ENCODE measurements around the gene ATXN2.

The ATXN2 gene

DNA sequence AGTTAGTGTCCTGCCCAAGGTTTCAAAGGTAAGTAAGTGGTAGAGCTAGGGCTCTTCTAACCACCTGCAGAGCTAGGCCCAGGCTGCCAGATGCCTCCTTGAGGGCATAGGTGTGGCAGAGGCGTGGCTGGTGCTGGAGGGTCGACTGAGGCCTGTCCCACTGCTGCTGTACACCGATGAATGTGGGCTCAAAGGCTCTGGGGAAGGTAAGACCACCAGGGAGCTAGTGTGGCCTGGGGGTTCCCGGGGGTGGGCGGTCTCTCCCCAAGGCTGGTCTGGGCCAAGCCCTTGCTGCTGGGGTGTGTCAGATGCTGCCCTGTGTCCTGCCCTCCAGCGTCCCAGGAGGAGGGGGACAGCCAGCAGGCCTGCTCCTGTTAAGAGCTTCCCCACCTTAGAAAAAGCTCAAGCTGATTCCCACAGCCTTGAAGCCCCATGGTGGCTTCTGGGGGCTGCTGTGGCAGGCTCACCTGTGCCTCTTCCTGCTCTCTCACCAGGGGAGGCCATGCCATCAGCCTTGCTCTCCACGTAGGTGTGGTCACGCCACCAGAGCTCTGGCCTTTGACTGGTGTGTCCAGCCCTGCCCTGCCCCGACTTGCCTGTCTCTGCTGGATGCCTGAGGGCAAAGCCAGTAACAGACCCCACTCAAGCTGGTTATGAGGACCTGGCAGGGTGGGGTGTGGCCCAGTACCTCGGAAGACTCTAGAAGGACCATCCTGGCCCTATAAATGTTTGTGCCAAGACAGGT is 156.6 kb downstream of the ATXN2 start:
- DNase-seq (ENCODE audit: insufficient read length, low spot score) (no peak), FAIRE-seq (no peak)
- TF ChIP-seq POLR2A (IDR thresholded peaks at IDR 0.05; ENCODE audit: low read depth, low read length): no peak

GRCh38 chr12:111441107-111441928 is 157.8 kb downstream of the ATXN2 start:
- FAIRE-seq (no peak), DNase-seq (ENCODE audit: insufficient read length, low spot score) (no peak)
- no peak for TF ChIP-seq POLR2A (IDR thresholded peaks at IDR 0.05; ENCODE audit: low read depth, low read length)

- no peak for TF ChIP-seq POLR2A (IDR thresholded peaks at IDR 0.05; ENCODE audit: low read depth, low read length)
- no peak for DNase-seq (ENCODE audit: insufficient read length, low spot score)
- FAIRE-seq: no peak
Observed at GRCh38 chr12:111440631-111441030, 158.5 kb downstream of the ATXN2 start.

- FAIRE-seq: no peak
- DNase-seq (ENCODE audit: insufficient read length, low spot score): no peak
- no peak for TF ChIP-seq POLR2A (IDR thresholded peaks at IDR 0.05; ENCODE audit: low read depth, low read length)
Observed at GRCh38 chr12:111440152-111440551, 159.0 kb downstream of the ATXN2 start.

GRCh38 chr12:111439657-111440151 is 159.4 kb downstream of the ATXN2 start:
- DNase-seq (ENCODE audit: insufficient read length, low spot score) (no peak), FAIRE-seq (no peak)
- no peak for TF ChIP-seq POLR2A (IDR thresholded peaks at IDR 0.05; ENCODE audit: low read depth, low read length)

- no peak for FAIRE-seq
- no peak for TF ChIP-seq POLR2A (IDR thresholded peaks at IDR 0.05; ENCODE audit: low read depth, low read length)
- no peak for DNase-seq (ENCODE audit: insufficient read length, low spot score)
Observed at GRCh38 chr12:111438481-111438880, 160.6 kb downstream of the ATXN2 start.

DNA sequence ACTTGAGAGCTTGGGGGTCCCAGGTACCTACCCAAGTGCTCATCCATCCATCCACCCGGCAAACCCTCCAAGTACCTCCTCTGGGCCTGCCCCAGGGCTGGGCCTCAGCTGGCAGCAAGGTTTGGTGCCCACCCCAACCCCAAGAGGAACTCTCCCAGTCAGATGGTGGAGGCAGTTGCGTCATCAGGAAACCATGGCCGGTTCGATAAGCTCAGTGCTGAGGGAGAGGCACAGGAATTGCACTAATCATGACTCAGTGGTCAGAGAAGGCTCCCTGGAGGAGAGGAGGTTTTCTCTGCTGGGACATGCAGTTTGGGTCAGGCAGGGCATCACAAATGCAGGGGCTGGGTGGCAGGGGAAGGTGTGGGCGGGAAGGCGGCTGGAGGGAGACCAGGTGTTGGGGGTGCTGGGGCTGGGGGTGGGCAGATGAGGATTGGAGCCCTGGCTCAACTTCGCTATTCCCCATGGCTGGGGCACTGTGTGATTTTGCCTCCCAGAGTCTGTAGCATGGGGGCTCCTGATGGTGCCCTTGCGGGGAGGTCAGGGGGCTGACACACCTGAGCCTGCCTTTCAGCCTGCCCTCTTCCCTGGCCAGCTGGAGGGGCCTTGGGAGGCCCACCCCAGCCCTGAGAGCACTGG is 161.2 kb downstream of the ATXN2 start:
- FAIRE-seq: peak; percentile 38
- DNase-seq (ENCODE audit: insufficient read length, low spot score): peak; percentile 55
- TF ChIP-seq POLR2A (IDR thresholded peaks at IDR 0.05; ENCODE audit: low read depth, low read length): no peak

DNA sequence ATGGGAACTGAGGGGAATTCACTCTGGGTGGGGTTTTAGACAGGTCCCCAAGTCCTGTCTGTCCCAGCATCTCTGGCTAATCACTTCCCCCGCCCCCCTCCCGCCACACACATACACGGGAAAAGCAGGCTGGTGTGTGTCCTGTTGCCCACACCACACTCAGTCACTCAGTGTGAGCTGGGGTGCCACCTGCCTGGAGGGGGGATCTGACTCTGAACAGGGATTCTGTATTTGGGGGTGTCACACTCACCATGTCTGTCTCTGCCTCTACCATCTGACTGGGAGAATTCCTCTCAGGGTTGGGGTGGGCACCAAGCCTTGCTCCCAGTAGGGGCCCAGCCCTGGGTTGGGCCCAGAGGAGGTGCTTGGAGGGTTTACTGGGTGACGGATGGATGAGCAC is 162.3 kb downstream of the ATXN2 start:
- DNase-seq (ENCODE audit: insufficient read length, low spot score) (no peak), FAIRE-seq (no peak)
- no peak for TF ChIP-seq POLR2A (IDR thresholded peaks at IDR 0.05; ENCODE audit: low read depth, low read length)

DNA sequence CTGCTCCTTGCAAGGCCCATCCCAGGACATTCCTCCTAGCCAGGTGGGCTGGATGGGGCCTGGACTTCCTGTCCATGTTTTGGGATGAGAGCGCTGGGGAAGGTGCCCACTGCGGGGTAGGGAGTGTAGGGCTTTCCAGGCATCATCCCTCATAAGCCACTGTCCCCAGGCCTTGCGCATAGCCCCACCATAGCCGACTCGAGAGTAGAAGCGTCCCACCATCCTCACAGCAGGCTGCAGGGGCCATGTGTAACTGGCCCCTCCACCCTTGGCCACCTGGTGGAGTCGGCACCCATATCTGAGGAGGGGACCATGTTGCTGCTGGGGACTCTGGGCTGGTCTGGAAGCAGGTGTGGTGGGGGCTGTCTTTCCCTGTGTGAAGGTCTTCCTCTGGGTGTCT is 162.8 kb downstream of the ATXN2 start:
- FAIRE-seq (no peak), DNase-seq (ENCODE audit: insufficient read length, low spot score) (no peak)
- no peak for TF ChIP-seq POLR2A (IDR thresholded peaks at IDR 0.05; ENCODE audit: low read depth, low read length)

DNA sequence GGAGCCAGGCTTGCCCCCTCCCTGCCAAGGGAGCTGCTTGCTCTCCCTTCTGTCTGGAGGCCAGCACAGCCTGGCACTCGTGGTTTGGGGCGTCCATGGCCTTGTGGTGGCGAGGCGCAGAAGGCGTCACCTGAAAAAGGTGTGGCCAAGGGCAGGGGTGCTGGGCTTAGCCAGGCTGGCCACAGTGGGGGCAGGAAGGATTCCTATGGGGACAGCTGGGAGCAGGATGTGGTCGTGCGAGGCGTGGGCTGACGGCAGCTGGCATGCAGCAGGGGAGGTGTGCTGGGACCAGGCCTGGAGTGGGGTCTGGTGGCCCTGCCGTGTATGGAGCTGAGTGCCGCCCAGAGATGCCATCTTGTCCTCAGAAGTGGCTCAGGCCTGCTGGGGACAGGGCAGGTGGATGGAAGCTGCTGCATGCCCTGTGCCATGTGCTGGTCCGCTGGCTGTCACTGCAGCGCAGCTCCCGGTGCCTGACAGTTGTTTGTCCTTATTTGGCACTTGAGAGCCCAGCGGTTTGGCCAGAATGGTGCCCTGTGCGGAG is 163.4 kb downstream of the ATXN2 start:
- no peak for TF ChIP-seq POLR2A (IDR thresholded peaks at IDR 0.05; ENCODE audit: low read depth, low read length)
- FAIRE-seq: no peak
- no peak for DNase-seq (ENCODE audit: insufficient read length, low spot score)

DNA sequence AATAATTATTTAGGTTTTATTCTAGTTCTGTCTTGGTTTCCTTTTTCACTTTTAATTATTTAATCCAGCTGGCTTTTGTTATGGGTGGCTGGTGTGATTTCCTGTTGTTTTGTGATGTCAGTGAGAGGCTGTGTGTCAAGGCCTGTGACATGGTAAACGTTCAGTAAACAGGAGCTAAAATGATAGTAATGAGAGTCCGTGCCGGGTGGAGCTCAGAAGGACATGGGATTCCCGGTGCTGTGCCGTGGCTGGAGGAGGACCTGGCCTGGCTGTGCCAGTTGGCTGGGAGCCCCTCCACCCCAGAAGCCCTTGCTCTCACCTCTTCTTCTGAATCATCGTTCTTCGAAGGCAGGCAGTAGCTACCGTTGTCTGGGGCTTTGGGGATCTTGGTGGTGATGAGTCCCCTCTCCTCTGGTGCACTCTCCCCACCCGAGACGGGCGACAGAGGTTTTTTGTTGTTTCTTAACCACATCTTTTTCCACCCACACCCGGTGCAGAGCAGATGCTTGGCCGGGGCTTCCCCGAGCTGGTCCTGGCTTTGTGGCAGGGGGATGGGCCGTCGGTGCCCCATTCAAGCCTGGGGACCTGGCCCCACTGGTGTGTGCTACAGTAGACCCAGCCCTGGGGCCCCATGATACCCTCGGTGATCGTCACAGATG is 164.3 kb downstream of the ATXN2 start:
- DNase-seq (ENCODE audit: insufficient read length, low spot score) (no peak), FAIRE-seq (no peak)
- no peak for TF ChIP-seq POLR2A (IDR thresholded peaks at IDR 0.05; ENCODE audit: low read depth, low read length)

DNA sequence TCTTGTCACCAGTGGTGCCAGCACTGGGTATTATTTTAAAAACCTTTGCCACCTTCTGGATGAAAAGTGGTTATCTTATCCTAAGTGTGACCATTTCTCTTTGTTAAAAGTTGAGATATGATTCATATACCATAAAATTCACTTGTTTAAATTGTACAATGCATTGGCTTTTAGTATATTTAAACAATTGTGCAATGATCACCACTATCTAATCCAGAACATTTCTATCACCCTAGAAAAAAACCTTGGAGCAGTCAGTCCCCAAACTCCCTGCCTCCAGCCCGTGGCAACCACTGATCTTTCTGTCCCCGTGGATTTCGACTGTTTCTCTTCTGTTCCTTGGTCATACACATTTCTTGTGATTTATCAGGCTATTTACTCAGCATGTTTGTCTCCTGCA is 165.1 kb downstream of the ATXN2 start:
- no peak for TF ChIP-seq POLR2A (IDR thresholded peaks at IDR 0.05; ENCODE audit: low read depth, low read length)
- FAIRE-seq (no peak), DNase-seq (ENCODE audit: insufficient read length, low spot score) (no peak)

DNA sequence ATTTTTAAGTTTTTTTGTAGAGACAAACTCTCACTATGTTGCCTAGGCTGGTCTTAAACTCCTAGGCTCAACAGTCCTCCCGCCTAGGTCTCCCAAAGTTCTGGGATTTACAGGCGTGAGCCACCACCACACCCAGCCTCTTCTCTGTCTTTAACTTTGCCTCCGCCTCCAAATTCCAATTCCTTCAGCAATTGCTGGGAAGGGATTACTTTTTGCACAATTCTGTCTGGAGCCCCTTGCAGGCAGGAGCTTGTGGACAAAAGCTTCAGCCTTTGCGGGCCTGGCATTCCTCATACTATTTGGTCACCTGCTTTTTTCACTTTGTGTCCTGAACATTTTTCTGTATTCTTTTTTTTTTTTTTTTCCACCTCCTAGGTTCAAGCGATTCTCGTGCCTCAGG is 167.3 kb downstream of the ATXN2 start:
- no peak for DNase-seq (ENCODE audit: insufficient read length, low spot score)
- no peak for TF ChIP-seq POLR2A (IDR thresholded peaks at IDR 0.05; ENCODE audit: low read depth, low read length)
- FAIRE-seq: no peak
